GM19043 (cell line): ENCODE data around the gene CADM1.

Source experiments
- ATAC-seq: cut with Tn5 transposase; IDR thresholded peaks from one replicate; pipeline ENCODE4 v1.9.1; 2021; ENCODE audit warnings: low read depth; ENCODE audit not compliant: unreplicated experiment

The CADM1 gene

GRCh38 chr11:115298300-115299012 is 205.8 kb downstream of the CADM1 start:
- ATAC-seq = no peak

- ATAC-seq = no peak
These were observed 206.9 kb downstream of the CADM1 start for GRCh38 chr11:115297330-115297729.

DNA sequence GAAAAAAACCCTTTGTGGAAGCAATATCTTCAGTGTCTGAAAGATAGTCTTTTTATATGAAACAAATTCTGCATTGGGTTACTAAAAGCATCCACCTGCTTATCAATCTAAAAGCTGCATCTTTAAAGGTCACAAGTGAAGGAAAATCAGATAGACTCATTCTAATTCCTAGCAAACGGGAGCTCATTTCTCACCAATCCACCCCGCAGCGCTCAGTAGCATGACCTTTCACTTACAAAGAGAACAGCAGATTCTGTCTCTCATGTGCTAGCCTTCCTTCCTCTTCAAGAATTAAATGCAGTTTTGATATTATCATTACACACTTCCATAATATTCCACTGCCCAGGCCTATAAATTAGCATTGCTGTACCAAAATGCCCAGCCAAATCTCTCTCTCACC is 212.9 kb downstream of the CADM1 start:
- ATAC-seq = no peak

DNA sequence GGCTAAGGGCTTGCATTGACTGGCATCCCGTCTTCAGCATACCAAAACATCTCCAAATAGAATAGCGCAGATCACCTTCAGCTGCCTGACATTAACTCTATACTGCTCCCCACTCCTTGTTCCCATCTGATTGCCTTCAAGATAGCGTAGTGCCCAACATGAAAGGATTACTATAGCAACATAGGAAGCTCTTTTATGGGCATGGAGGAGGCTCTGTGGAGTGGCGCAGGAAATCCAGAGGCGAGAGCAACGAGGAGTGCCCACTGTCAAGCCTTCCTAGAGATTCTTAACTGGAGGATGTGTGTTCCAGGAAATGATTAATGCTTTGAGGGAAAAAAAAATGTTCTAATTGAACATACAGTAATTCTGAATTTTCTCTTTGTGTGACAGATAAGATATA is 213.3 kb downstream of the CADM1 start:
- no peak for ATAC-seq

DNA sequence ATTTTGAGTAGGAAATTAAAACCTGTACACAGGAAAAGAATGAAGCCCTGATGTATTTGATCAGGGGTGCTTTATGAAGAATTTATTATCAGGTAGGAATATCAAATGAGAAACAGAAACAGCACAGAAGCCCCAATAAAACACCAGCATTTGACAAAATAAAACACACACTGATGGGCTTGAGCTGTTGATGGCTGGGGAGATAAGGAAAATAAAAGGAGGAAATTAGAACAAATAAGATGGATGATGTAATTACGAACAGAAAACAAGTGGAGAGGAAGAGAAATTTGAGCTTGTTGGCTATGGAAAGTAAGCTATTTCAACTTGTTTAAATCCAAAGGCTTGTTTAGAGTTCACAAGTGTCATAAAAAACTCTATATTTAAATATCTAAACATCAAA is 213.7 kb downstream of the CADM1 start:
- ATAC-seq = no peak

DNA sequence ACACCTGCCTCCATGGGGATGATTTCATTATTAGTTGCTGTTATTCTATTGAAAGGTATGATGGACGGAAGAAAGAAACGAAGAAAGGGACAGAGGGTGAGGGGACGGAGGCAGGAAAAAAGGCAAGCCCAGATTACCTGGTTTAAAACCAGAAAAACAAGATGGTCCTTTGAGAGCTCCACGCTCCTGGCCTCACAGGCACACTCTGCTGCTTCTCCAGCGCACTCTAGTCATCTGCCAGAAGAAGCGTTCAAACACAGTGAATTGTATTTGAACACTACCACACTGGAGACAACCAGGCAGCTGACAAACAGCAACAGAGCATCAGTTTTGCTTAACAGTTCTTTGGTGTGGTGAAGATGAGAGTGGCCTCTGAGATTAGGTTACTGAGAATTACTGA is 216.9 kb downstream of the CADM1 start:
- no peak for ATAC-seq

GRCh38 chr11:115286614-115287013 is 217.6 kb downstream of the CADM1 start:
- no peak for ATAC-seq

- ATAC-seq = no peak
These were observed 219.4 kb downstream of the CADM1 start for GRCh38 chr11:115284773-115285172.

- no peak for ATAC-seq
These were observed 221.3 kb downstream of the CADM1 start for GRCh38 chr11:115282923-115283322.

- no peak for ATAC-seq
These were observed 223.4 kb downstream of the CADM1 start for GRCh38 chr11:115280775-115281174.

DNA sequence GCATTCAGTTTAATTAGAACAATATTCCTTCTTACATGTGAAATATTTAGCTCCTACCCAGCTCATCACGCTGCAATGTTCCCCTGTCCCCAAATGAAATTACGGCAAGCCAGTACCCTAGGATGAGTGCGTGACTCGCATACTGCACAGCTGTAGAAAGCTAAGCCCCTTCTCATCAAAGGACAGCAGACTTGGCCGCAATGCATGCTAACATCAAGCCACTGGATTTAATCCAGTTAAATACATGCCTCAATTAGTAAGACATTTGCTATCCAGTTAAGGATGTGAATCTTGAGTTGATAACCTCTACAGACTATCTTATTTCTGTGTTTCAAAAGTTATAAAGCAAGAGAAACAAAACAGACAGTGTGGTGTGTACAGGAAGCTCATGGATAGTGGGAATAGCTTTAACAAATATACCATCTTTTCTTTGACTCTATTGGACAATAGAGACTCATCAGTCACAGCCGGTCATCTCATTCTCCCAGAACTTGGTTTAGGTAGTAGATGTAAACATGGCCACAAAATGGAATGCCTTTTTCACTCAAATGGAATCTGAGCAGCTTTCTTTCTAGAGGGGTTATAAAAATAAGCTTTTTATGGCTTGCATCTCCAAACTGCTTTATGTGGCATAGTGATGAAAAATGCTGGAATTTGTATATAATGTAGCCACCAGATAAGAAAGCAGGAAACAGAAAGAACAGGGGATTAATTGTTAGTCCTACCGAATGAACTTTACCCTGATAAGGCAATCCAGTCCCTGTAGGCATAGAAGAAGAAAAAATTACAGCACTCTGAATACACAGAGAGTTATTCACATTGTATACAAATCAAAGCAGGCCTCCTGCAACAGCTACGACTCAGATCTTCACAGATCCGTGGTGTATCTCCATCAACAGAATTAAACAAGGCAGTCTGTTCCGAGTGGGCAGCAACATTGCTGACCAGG is 224.1 kb downstream of the CADM1 start:
- no peak for ATAC-seq

DNA sequence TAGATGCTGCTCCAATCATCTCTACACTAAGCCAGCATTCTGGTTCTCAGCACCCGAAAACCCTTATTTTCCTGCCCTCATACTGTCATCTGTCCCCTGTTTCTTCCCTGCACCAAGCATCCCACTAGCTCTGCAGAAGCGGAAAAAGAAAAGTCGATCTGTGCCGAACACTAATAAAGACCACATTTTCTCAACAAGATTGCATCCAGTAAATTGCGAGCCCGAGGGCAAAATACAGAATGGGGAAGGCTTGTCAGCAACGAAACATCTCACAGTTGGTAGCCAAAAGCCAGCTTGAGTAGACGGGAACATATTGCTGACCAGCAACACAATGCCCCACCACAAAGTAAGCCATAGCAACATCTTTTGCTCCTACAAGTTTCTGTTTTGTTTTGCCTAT is 227.4 kb downstream of the CADM1 start:
- no peak for ATAC-seq

DNA sequence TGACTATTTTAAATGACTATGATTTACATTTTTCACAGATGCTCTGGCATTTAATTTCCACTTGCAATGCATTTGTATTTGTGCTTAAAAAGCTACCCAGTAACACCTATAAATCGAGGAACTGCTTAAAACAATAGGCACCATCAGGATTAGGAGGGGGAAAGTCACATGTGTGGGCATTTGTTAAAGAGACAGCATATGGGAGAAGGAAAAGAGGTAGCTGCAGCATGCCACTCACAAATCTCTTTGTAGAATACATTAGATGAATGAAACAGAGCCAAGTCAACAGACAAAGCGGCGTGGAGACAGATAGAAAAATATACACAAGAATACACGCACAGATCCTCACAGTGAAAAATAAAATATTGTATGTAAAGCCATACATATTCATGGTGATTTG is 228.0 kb downstream of the CADM1 start:
- ATAC-seq = no peak

- ATAC-seq = no peak
These were observed 229.2 kb downstream of the CADM1 start for GRCh38 chr11:115275045-115275444.

- no peak for ATAC-seq
These were observed 231.3 kb downstream of the CADM1 start for GRCh38 chr11:115272925-115273324.

DNA sequence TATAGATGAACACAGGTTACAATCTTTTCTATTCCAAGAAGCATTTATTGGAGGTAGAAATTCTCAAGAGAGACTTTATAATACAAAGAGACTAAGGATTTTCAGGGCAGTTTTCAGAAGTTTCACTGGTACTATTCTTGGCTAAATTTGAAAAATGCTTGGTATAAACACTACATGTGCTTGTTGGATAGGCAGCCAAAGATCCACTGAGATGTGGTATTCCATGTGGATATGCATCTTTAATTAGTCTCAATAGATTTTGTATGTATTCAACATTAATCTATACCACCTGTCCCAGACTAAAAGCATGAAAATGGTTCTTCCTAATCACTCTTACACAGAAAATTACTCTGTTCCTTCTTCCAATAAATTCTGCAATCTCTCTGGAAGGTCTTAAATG is 232.6 kb downstream of the CADM1 start:
- ATAC-seq = no peak

- ATAC-seq = no peak
These were observed 234.8 kb downstream of the CADM1 start for GRCh38 chr11:115269191-115269950.

GRCh38 chr11:115267871-115268270 is 236.3 kb downstream of the CADM1 start:
- no peak for ATAC-seq

DNA sequence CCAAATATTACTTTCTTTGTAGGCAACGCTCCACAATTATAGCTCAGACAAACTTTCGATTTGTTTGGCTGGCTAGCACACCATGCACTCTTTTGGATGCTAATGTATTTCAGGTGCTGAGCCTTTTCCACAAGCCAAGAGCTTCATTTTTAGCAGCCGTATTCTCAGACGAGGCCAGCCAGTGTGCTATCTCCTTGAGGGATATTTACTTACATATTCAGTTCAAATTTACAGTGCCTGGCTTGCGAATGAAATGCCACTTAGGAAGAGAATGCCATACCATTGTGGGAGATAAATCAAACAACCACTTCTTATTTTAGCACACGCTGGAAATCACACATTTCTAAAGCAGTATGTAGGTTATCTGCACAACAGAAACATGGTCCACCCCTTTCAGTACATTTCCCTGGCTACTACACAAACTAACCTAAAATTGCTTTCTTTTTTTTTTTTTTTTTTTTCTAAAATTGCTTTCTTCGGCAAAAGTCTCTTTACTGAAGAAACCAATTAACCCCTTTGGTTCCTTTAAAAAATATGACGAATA is 236.9 kb downstream of the CADM1 start:
- no peak for ATAC-seq

DNA sequence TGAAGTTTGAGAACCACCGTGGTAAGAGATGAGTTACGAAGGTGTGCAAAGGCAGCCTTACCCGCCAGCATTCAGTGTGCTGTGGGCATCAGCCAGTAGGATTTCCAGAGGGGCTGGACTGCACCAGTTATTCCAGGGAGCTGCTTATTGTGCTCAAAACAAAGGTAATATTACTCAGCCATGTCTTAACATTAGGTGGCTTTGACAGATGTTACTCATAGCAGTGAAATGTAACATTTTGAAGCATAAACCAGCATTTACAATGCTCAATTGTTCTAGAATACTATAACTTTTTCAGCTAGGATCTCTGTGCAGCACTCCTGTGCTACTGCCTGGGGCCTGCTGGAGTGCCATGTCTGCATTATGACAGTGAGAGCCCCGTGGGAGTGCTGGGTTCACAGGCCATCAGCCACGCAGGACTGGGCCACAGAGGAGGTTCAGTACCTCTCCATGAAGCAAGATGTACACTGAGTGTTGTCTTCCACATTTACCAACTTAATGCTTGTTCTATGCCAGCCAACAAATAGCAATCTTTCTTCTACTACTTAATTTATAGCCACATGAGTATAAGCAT is 238.1 kb downstream of the CADM1 start:
- no peak for ATAC-seq
